ENCODE data around the gene TEN1.

GRCh38 chr17:76033139-76033538 lies 54.1 kb downstream of the TEN1 start:
- TF ChIP-seq CTCF (IDR thresholded peaks at IDR 0.05) (no peak), POLR2A (IDR thresholded peaks at IDR 0.05) (no peak), EP300 (IDR thresholded peaks at IDR 0.05) (no peak), POLR2AphosphoS5 (IDR thresholded peaks at IDR 0.05) (no peak)
